PC-3 (cell line): ENCODE results near the gene SLC8A2. TPM values are rescaled to one million over a fixed set of nuclear protein-coding genes. Genes with fewer than 3 reads are reported as not detected.

ENCODE experiments used
- ATAC-seq: fragments of 200-7000 bp; cut with Tn5 transposase; 2 replicates; pipeline ENCODE4 v1.9.1; 2020; ENCODE audit warnings: mild to moderate bottlenecking, moderate library complexity
- BruUV-seq: library from RNA; stranded (reverse); fragments of 400-500 nt; replicated peaks from 2 replicates; lab custom pipeline; 2021; lab: Mats Ljungman, UMichigan
- CTCF ChIA-PET: fragments of 300-600 bp; sonication (Branson Sonifier 250); formaldehyde crosslinking; loops from one replicate; lab custom pipeline; 2022; ENCODE audit warnings: antibody characterized with exemption; lab: Charles Lee
- POLR2A ChIA-PET: fragments of 300-600 bp; sonication (Branson Sonifier 250); formaldehyde crosslinking; loops from one replicate; lab custom pipeline; 2022; ENCODE audit warnings: antibody characterized with exemption; ENCODE audit not compliant: unreplicated experiment; lab: Charles Lee
- DNase-seq: peaks from one replicate; pipeline ENCODE4 v3.0.0-alpha.2; 2015
- H2AFZ ChIP-seq: fragments of 300-600 bp; sonication (generic); 2 replicates; pipeline ENCODE4 v1.6.0; 2016; ENCODE audit warnings: antibody characterized with exemption, low read length
- H3F3A ChIP-seq: fragments of 300-600 bp; sonication (generic); one replicate; pipeline ENCODE4 v1.6.0; 2017; ENCODE audit warnings: antibody characterized with exemption, low read length, control low read depth, mild to moderate bottlenecking; ENCODE audit not compliant: unreplicated experiment
- H3K27ac ChIP-seq: fragments of 300-600 bp; sonication (generic); 2 replicates; pipeline ENCODE4 v1.5.1; 2016; ENCODE audit warnings: mild to moderate bottlenecking, low read length
- H3K27me3 ChIP-seq: fragments of 300-600 bp; sonication (generic); 2 replicates; pipeline ENCODE4 v1.6.1; 2016; ENCODE audit warnings: low read length, mixed read lengths
- H3K36me3 ChIP-seq: fragments of 300-600 bp; sonication (generic); 2 replicates; pipeline ENCODE4 v1.6.1; 2016; ENCODE audit warnings: low read depth, mixed run types, low read length, mixed read lengths
- H3K4me1 ChIP-seq: fragments of 300-600 bp; sonication (generic); 2 replicates; pipeline ENCODE4 v1.5.1; 2016; ENCODE audit warnings: low read length; ENCODE audit not compliant: insufficient read depth
- H3K4me2 ChIP-seq: fragments of 300-600 bp; sonication (generic); 2 replicates; pipeline ENCODE4 v1.6.0; 2016; ENCODE audit warnings: low read length
- H3K4me3 ChIP-seq: fragments of 300-600 bp; sonication (generic); 2 replicates; pipeline ENCODE4 v1.5.1; 2016; ENCODE audit warnings: mild to moderate bottlenecking, low read length, mixed read lengths
- H3K79me2 ChIP-seq: fragments of 300-600 bp; sonication (generic); 2 replicates; pipeline ENCODE4 v1.6.1; 2017; ENCODE audit warnings: low read length, mixed read lengths
- H3K9ac ChIP-seq: fragments of 300-600 bp; sonication (generic); 2 replicates; pipeline ENCODE4 v1.6.0; 2016; ENCODE audit warnings: mild to moderate bottlenecking, low read length
- H3K9me2 ChIP-seq: fragments of 300-600 bp; sonication (generic); replicated peaks from 2 replicates; pipeline ENCODE4 v1.6.1; 2016; ENCODE audit warnings: mixed run types, low read length, mixed read lengths
- H3K9me3 ChIP-seq: fragments of 300-600 bp; sonication (generic); 2 replicates; pipeline ENCODE4 v1.6.1; 2016; ENCODE audit warnings: low read length, mixed read lengths
- H4K20me1 ChIP-seq: fragments of 300-600 bp; sonication (generic); 2 replicates; pipeline ENCODE4 v1.6.1; 2016; ENCODE audit warnings: low read length, mixed read lengths
- CTCF ChIP-seq: fragments of 300-600 bp; sonication (generic); conservative IDR thresholded peaks from 2 replicates; pipeline ENCODE4 v1.5.1; 2017; ENCODE audit warnings: antibody characterized with exemption, low read depth, mild to moderate bottlenecking, low read length
- EZH2 ChIP-seq: fragments of 300-600 bp; sonication (generic); IDR thresholded peaks from one replicate; pipeline ENCODE4 v1.6.1; 2017; ENCODE audit warnings: antibody characterized with exemption, mild to moderate bottlenecking, low read length; ENCODE audit not compliant: unreplicated experiment
- EZH2phosphoT487 ChIP-seq: fragments of 300-600 bp; sonication (generic); IDR thresholded peaks from 2 replicates; pipeline ENCODE4 v1.6.1; 2018; ENCODE audit warnings: mild to moderate bottlenecking, antibody characterized with exemption, low read length, borderline replicate concordance
- intact Hi-C: fragments of 100-400 bp; cut with micrococcal nuclease; formaldehyde crosslinking; loops from 2 replicates; pipeline ENCODE4 v1.9.0; 2023
- total RNA-seq: library from RNA; depleted of rRNA; stranded (reverse); fragments of >200 nt; gene quantifications from 2 replicates; pipeline ENCODE4 v1.2.3, GENCODE V29; 2014

The SLC8A2 gene
- total RNA-seq, 1 experiment from 2014 or later = 0.33 TPM

- CTCF ChIA-PET = no interaction called here
- Histone ChIP-seq H4K20me1 (no peaks in the 10 kb centered on the region), H2AFZ (no peak overlapping the region), H3F3A (no peaks in the 10 kb centered on the region), H3K27me3 (peaks cover 54% of the 10 kb centered on the region), H3K4me1 (0 out of 2 replicates have a peak, but pooled peaks cover 3% of the 10 kb centered on the region), H3K79me2 (no peaks in the 10 kb centered on the region), H3K4me2 (no peak overlapping the region), H3K9me3 (no peaks in the 10 kb centered on the region), H3K27ac (no peak overlapping the region), H3K9ac (no peak overlapping the region), H3K36me3 (no peaks in the 10 kb centered on the region; the same call in 1 of the 2 replicates), H3K4me3 (no peak overlapping the region), H3K9me2 (no peaks in the 10 kb centered on the region)
- no peak for TF ChIP-seq EZH2
- TF ChIP-seq CTCF = no peak
- TF ChIP-seq EZH2phosphoT487 = no peak
- POLR2A ChIA-PET = no interaction called here
- intact Hi-C loops = no loop called here
- ATAC-seq (no peak), DNase-seq (no peak)
- BruUV-seq = no TSS peak
Measured at GRCh38 chr19:47422417-47423163, 49.1 kb downstream of the SLC8A2 start.

- DNase-seq (no peak), ATAC-seq (no peak)
- ChIA-PET CTCF (no interaction called here), POLR2A (no interaction called here)
- no peak overlapping the region for H3K27ac ChIP-seq
- no peaks in the 10 kb centered on the region for H3K79me2 ChIP-seq
- no peaks in the 10 kb centered on the region for H3F3A ChIP-seq
- no peaks in the 10 kb centered on the region for H3K36me3 ChIP-seq
- no peaks in the 10 kb centered on the region for H3K9me3 ChIP-seq
- H3K4me2 ChIP-seq = no peak overlapping the region
- no TSS peak for BruUV-seq
- no peaks in the 10 kb centered on the region for H3K4me1 ChIP-seq
- no peaks in the 10 kb centered on the region for H4K20me1 ChIP-seq
- H3K9ac ChIP-seq = no peak overlapping the region
- intact Hi-C loops = no loop called here
- H3K9me2 ChIP-seq = no peaks in the 10 kb centered on the region
- peaks cover 60% of the 10 kb centered on the region for H3K27me3 ChIP-seq
- H2AFZ ChIP-seq = no peak overlapping the region
- TF ChIP-seq CTCF = no peak
- TF ChIP-seq EZH2phosphoT487 = no peak
- no peak for TF ChIP-seq EZH2
- H3K4me3 ChIP-seq = no peak overlapping the region
Measured at GRCh38 chr19:47421844-47422395, 49.8 kb downstream of the SLC8A2 start.

DNA sequence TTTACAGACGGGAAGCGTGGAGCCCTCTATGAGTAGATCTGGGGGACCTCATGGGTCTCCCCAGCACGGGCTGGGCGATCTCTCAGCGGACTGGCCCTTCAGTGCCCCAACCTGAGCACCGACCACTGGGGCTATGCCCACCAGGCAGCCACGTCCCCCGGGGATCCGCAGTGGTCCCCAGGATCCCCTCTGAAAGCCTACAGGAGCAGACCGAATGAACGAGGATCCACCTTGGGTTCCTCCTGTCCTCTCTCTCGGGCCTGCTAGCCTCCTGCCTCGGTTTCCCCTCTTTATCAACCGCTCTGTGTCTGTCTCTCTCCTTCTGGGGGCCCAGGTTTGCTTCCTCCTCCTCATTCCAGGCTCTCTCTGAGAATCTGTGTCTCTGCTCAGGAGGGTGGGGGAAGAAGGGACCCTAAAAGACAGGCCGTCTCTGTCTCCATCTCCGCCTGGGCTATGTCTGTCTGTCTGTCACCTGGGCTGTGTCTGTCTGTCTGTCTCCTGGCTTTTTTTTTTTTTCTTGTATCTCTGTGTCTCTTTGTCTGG is 50.4 kb downstream of the SLC8A2 start:
- H3K9ac ChIP-seq = no peak overlapping the region
- no peak overlapping the region for H2AFZ ChIP-seq
- ChIA-PET CTCF (no interaction called here), POLR2A (no interaction called here)
- intact Hi-C loops = no loop called here
- H3K79me2 ChIP-seq = no peaks in the 10 kb centered on the region
- no peak for TF ChIP-seq EZH2phosphoT487
- TF ChIP-seq CTCF = no peak
- no peak for TF ChIP-seq EZH2
- H3K9me2 ChIP-seq = no peaks in the 10 kb centered on the region
- DNase-seq (no peak), ATAC-seq (no peak)
- peaks cover 60% of the 10 kb centered on the region for H3K27me3 ChIP-seq
- H3F3A ChIP-seq = no peaks in the 10 kb centered on the region
- no peak overlapping the region for H3K4me2 ChIP-seq
- no peak overlapping the region for H3K4me3 ChIP-seq
- no peaks in the 10 kb centered on the region for H3K36me3 ChIP-seq
- no peaks in the 10 kb centered on the region for H3K4me1 ChIP-seq
- H3K27ac ChIP-seq = no peak overlapping the region
- no peaks in the 10 kb centered on the region for H4K20me1 ChIP-seq
- BruUV-seq = no TSS peak
- no peaks in the 10 kb centered on the region for H3K9me3 ChIP-seq
